ENCODE data around the gene TFDP1.
A peak's percentile ranks its signal among the peaks of the same experiment; 100 is the strongest.
"Not testable (repeated sequence)": the region's sequence is repeated elsewhere in the genome, so short reads cannot be mapped to it uniquely, and the experiment has no call there.

The TFDP1 gene

DNA sequence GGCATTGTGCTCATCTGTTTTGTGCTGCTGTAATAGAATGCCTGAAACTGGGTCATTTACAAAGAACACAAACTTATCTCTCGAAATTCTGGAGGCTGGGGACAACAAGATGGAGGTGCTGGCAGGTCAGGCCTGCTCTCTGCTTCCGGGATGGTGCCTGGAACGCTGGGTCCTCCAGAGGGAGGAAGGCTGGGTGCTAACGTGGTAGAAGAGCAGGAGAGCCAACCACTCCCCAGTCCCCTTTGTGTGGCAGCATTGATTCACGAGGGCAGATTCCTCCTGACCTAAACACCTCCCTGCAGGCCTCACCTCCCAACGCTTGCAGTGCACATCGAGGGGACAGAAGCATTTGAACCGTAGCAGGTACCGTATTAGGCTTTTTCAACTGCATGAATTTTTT, 34.1 kb upstream of the TFDP1 start:
- no peak for DNase-seq (ENCODE audit: low read depth)

DNA sequence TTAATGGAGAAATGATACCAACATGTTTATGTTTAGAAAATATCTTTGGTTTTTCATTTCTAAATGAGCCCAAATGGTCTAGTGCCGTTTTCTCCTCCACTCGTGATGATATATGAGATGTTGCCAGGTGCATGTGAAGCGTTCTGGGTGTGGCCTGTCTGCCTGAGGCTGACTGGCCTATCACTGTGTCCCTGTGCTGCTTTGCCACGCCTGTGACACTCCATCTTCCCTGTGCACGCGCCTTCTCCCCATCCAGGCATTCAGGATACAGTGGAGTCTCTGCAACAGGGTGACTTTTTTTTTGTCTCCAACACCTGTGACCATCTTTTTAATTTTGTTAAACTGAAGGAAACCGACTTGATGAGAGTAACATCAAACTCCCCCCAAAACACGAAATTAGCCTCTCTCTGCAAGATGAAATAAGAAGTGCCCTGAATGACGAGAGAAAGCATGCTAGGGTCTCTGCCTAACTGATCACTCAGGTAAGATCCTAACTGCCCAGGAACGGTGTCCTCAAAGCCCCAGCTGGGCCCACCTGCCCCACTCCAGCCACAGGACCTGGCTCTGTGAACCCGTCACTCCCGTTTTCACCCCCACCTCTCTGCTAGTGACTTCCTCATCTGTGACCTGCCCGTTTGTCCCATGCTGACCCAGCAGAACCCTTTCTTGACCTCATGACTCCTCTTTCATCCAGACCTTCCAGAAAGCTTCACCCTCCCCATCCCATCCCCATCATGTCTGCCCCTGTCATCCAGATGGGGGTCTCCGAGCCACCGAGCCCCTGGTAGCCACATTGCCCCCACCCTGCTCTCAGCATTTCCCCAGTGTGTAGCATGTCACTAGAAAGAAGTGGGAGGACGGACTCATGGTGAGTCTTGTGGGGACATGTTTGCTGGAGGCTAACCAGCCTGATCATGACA, 33.2 kb upstream of the TFDP1 start:
- no peak for DNase-seq (ENCODE audit: low read depth)

DNA sequence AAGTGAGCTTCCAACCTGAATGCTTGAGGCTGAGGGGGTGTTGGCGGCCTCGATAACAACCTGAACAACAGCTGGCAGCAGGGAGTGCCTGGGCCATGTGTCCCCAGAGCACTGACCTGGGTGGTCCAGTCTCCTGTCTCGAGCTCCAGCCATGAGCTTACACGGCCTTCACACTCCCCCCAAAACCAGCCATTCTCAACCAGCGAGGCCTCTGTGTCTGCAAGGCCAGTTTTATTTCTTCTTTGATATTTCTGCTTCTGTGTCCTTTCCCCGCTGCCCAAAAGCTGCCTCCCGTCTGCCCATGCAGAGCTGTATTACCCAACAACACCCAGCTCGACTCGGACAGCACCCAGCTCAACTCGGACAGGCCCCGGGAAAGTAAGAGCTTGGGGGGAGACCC, 32.5 kb upstream of the TFDP1 start:
- no peak for DNase-seq (ENCODE audit: low read depth)

DNA sequence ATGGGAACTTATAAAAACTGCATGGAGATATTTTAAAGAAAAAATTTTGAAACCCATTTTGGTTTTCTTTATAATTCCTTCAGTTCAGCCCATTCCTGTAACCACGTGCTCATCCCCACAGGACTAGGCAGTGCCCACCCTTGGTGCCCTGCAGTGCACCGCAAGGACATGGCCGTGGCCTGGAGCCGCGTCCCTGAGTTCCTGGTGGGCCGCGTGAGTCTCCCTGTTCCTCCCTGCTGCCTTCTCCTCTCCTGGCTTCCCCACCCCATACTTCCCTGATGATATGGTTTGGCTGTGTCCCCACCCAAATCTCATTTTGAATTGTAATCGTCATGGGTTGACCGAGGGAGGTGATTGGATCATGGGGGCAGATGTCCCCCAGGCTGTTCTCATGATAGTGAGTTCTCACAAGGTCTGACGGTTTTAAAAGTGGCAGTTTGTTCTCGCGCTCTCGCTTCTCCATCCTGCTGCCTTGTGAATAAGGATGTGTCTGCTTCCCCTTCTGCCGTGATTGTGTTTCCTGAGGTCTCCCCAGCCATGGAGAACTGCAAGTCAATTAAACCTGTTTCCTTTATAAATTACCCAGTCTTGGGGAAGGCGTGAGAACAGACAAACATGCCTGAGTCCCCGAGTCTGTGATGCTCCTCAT, 31.6 kb upstream of the TFDP1 start:
- no peak for DNase-seq (ENCODE audit: low read depth)

DNA sequence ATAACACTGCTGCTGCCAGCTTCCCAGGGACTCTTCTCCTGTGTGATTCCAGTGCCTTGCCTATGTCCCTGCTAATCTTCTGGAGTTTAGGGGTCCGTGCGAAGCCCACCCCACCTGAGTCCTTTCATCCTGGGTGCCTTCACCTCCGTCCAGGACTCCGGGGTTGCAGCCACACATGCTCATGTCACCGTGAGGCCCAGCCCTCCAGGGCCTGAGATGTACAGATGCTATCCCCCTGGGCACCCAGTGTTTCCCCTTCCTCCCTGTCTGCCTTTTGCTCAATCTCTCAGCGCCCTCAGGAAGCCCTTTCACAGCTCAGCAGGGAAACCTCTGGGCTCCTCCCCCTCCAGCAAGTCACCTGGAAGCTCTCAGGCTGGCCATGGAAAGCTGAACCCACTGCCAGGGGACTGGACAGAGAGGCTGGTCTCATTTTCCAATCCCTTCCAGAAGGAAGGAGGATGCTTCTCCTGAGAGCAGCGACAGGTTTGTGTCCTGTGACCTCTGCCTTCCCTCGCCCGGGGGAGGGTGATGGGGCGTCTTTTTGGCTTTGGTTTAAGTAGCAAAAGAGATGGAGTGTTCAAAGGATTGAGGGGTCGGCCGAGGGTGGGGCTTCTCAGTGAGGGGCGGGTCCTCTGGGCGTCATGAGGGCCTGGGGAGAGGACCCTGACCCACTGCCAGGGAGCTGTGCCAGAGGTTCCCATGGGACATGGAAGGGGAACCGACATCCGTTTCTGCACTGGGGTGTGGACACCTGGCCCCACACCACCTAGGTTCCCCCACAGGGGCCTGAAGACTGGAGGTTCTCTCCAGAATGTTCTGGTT, 30.8 kb upstream of the TFDP1 start:
- DNase-seq (ENCODE audit: low read depth), result no peak

DNA sequence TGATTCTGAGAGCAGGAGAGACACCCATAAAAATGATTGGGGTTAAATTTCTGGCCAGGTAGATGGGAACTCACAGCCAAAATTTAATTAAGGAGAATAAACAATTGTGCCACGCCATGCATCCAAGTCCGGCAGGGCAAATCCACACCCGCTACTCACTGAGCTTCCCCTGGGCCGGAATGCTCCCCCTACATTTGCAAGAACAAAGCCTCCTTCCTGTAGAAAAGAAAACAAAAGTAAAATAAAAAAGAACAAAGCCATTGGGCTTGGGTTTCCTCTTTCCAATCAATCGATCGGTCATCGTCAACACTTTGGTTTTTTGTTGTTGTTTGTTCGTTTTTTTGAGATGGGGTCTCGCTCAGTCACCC, 30.2 kb upstream of the TFDP1 start:
- no peak for DNase-seq (ENCODE audit: low read depth)

DNA sequence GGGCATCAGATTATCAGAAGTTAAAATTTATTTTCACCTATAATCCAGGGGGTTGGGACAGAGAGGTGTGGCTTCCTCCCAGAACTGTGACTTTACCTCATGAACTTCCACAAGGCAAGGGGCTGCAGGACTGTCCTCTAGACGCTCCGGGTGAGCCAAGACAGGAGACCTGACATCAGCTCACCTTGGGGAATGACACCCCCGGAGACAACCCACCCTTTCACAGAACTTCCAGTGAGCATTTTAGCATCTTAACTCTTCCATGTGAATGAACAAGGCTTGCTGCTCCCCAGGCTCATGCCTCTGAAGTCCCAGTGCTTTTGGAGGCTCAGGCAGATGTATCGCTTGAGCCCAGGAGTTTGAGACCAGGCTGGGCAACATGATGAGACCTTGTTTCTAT, 29.4 kb upstream of the TFDP1 start:
- no peak for DNase-seq (ENCODE audit: low read depth)

DNA sequence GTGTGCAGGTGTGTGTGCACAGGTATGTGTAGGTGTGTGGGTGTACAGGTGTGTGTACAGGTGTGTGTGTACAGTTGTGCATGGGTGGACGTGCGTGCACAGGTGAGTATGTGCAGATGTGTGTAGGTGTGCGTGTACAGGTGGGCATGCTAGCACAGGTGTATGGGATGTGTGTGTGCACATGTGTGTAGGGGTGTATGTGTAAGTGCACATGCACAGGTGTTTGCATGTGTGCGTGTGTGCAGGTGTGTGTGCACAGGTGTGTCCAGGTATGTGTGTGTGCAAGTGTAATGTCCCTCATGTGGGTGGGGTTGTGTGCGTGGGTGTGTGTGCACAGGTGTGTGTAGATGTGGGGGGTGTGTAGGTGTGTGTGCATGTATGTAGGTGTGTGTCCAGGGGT, 27.5 kb upstream of the TFDP1 start:
- DNase-seq (ENCODE audit: low read depth), result no peak

DNA sequence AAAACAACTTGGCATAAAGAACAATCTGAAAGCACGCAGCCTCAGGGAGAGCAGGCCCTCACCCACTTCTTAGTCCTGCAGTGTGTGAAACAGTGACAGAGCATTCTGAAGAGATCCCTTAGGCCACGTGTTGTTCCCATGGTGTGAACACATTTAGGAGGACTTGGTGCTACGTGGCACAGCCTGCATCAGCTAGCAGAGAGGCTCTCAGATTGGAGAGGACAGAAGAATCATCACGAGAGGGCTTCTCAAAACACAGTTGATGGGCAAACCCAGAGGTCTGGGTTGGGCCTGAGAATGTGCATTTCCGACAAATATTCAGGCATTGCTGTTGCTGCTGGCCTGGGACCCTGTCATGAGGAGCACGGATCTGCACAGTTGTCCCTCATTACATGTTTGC, 26.1 kb upstream of the TFDP1 start:
- DNase-seq (ENCODE audit: low read depth), result no peak

DNA sequence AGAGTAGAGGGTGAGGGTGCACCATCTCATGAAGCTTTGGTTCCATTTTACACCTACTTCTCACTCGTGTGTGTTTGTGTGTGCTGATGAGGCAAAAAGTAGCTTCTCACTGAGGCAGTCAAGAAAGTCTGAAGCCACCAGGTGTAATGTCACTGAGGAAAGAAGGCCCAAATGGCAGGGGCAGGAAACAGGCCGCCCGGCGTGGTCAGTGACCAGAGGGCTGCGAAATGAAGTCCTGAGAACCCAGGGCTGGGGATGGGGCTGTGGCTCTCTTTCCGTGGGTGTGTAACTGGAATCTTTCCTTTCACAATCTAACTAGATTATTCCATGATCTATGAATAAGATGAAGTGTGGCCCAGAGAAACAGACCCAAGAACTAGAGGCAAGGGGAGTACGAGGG, 25.5 kb upstream of the TFDP1 start:
- no peak for DNase-seq (ENCODE audit: low read depth)

DNA sequence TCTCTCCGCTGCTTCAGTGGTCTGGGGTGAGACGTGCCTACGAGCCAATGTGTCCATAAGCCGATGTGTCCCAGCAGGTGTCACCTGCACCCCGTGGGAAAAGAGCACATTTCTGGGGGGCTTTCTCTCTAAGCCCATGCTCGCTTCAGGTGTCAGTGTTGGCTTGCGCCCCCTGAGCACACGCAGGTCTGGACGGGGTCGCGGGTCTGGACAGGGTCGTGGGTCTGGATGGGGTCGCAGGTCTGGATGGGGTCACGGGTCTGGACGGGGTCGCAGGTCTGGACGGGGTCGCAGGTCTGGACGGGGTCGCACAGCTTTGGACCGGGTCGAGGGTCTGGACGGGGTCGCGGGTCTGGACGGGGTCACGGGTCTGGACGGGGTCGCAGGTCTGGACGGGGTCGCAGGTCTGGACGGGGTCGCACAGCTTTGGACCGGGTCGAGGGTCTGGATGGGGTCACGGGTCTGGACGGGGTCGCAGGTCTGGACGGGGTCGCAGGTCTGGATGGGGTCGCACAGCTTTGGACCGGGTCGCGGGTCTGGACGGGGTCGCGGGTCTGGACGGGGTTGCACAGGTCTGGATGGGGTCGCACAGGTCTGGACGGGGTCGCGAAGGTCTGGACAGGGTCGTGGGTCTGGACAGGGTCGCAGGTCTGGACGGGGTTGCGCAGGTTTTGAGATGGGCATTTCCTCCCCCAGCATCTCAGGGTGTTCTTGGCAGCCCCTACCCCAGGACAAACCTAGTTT, 24.5 kb upstream of the TFDP1 start:
- no peak for DNase-seq (ENCODE audit: low read depth)

DNA sequence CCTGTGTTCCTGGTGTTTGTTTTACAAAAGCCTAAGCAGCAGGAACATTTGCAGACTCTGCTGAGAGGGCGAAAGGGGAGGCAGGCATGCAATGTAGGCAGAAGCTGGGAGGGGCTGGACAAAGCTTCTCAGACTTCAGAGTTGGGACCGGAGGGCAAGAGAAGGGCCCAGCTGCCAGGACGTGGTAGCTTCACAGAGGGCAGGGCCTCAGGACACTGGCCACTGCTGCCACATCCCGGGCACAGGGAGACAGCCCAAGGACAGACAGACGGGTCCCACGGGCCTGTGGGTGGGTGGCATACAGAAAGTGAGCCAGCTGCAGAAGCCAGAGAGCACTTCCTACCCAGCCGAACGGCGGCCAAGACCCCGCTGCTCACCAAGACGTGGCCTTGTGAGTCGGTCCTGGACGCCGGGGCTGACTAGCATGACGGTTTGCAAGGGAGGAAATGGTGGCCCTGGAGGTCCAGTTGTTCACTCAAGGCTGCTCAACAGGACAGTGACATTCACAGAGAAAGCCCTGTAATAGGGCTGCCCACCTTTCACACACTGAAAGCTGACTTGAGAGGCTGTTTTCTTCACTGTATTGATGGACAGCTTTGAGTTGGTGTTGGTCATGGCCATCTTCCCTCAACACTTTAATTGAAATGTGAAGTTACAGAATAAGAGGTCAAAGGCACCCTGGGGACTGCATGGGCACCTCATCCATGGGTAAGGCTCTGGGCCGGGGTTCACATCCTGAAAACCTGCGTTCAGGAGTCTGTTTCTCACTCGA, 23.7 kb upstream of the TFDP1 start:
- DNase-seq (ENCODE audit: low read depth), result no peak

DNA sequence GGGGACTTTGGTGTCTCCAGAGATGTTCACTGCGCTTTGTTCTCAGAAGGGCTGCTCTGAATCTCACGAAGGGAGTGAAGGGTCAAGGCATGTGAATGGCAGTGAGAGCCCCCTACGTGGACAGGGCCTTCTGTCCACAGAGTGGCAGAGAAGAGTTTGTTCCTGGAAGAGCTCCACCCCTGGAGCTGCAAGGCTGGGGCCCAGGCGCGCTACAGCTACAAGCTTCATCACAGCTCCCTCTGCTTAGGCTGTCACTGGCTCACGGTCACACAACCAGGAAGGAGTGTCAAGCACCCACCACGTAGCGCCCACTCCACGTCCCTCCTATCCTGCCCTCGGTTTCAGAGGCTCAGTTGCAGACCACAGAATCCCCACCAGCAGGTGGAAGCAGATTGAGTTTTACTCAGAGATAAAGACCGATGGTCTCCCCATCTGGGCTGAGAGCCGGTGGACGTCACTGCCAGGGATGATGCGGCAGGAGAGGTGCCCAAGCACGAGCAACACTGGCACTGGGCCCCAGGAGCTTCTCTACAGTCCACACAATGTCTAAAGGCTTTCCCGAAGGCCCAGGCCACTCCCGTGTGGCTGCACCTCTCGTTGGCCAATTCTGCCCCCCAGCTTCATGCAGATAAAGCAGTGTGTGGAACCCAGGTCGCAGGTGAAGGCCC, 23.0 kb upstream of the TFDP1 start:
- no peak for DNase-seq (ENCODE audit: low read depth)

DNA sequence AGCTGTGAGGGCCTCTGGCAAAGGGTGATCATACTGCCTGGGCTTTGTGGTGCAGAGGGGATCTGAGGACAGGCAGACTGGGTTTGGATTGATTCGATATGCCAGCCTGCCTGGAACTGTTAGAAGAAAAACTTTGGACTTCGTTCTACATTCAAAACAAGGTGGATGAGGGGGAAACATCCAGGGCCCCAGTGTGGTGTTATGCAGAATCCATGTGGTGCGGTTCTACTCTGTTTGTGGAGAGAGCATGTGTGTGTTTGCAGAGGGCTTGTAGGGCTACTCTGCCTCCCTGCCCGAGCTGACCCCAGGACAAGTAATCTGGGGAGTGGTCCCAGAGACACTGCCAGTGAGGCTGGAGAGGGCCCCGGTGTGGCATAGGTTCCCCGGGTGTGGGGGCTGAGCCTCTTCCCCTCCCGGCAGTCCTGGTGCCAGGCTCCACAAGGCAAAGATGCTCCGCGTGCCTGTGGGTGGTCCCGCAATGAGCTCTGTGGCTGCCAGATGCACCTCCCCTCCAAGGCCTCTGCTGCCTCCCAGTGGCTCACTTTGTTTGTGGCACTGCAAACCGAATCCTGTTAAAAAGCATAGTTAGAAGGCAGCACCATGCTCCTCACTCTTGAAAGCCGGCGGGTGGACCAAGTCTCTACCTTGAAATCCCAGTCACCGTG, 22.3 kb upstream of the TFDP1 start:
- DNase-seq (ENCODE audit: low read depth), result peak; percentile 28

DNA sequence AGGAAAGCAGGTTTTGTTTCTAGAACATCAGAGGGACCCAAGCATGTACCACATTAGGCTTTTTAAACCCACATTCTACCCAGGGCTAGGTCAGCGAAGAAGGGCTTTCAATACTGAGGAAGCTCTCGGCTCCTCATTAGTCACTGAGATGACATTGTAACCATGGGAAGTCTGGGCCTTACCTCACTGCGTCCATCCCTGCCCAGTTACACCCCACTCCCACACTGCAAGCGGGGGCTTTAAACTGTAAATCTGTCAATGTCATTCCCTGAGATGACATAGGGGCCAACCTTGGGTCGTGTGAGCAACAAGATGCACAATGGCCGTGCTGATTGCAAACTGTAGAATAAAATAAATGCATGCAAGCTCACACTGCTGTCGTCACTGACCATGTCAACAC, 21.7 kb upstream of the TFDP1 start:
- no peak for DNase-seq (ENCODE audit: low read depth)

DNA sequence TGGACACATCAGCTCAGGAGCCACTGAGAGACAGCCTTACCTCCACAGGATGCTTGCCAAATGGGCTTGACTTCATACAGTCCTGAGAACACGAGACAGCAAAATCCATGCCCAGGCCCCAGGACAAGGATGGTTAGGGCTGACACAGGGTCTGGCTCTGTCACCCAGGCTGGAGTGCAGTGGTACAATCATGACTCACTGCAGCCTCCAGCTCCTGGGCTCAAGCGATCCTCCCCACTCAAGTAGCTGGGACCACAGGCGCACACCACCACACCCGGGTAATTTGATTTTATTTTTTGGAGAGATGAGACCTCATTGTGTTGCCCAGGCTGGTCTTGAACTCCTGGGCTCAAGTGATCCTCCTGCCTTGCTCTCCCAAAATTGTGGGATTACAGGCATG, 21.0 kb upstream of the TFDP1 start:
- DNase-seq (ENCODE audit: low read depth), result not testable (repeated sequence)

DNA sequence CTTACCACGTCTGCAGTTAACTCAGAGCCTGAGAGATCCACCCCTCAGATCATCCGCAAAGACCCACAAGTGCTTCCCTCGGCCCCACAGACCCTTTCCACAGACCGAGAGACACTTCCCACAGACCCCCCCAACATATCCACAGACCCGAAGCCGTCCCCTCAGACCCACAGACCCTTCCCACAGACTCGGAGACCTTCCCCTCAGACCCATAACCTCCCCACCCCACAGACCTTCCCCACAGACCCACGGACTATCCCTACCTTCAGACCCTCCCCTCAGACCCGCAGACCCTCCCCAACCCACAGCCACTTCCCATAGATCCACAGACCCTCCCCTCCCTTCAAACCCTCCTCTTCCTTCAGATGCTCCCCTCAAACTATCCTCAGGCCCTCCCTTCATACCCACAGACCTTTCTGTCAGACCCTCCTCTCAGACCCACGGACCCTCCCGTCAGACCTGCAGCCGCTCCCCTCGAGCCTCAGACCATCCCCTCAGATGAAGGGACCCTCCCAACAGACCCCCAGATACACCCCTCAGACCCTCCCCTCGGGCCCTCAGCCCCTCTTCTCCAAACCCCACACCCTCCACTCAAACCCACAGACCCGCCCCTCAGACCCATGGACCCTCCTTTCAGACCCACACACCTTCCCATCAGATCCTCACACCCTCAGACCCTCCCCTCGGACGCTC, 20.1 kb upstream of the TFDP1 start:
- DNase-seq (ENCODE audit: low read depth), result no peak

DNA sequence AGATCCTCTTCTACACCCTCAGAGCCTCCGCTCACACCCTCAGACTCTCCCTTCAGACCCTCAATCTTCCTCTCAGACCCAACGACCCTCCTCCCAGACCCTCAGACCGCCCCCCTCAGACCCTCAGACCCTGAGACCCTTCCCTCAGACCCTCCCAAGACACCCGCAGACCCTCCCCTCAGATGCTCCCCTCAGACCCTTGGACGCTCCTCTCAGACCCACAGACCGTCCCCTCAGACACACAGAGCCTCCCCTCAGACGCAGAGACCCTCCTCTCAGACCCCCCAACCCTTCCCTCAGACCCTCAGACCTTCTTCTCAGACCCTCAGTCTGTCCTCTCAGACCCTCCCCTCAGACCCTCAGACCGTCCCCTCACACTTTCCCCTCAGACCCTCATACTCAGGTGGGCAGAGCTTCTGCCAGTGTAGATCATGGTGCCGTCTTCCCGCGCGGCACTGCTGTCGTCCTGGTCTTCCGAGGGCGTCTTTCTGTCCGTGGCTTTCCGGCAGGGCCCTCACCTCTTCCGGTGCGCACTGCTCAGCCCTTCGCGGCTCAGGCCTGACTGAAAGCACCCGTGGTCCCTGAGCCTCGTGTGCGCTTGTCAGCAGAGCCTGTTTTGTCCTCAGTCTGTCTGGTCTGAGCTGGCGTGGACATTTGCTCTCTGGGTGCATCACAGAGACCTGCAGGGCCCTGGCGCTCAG, 18.9 kb upstream of the TFDP1 start:
- DNase-seq (ENCODE audit: low read depth), result no peak

DNA sequence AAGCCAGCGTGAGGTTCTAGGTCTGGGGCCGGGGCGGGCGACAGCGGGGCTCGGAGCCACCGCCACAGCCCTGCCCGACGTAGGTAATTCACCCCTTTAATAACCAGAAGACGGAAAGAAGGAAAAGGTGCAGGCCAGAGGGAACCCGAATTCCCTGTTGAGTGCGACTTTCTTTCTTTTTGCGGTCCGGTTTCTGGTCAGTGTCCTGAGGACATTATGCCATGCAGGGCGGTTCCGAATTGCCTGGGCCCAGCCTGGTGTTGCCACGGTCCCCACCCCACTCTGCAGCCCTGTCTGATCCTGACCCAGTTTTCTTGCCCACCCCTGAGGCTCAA, 18.4 kb upstream of the TFDP1 start:
- DNase-seq (ENCODE audit: low read depth), result no peak

Data from stromal cell of bone marrow (primary cell).